ENCODE results near the gene PLEKHN1. TPM values are rescaled to one million over a fixed set of nuclear protein-coding genes. Genes with fewer than 3 reads are reported as not detected.
"Not testable (repeated sequence)": the region's sequence is repeated elsewhere in the genome, so short reads cannot be mapped to it uniquely, and the experiment has no call there.

The PLEKHN1 gene
- total RNA-seq, 6 donors from 2014 or later, result 1.1 to 11.5 (median 1.6) TPM

- Histone ChIP-seq H3K9me3 (no peaks in the 10 kb centered on the region), H3K36me3 (no peaks in the 10 kb centered on the region), H3K27me3 (peaks cover 0 to under 1% (median 0%) of the 10 kb centered on the region in 4 donors), H3K4me3 (peak overlapping the region in 3 of 4 donors; percentile 54 to 75 (median 65)), H3K27ac (peak overlapping the region; percentile 43 to 97 (median 88)), H3K4me1 (peaks cover 17 to 28% (median 25%) of the 10 kb centered on the region in 4 donors)
- 77 to 84% methylated on average over 9 to 20 of the region's 20 CpGs for WGBS, 2 donors
- ATAC-seq (ENCODE audit: low FRiP score in 2 of 2) (no peak), DNase-seq (peak in 1 of 2 donors; percentile 75)
- TF ChIP-seq POLR2AphosphoS5 (IDR thresholded peaks at IDR 0.05) (no peak), CTCF (IDR thresholded peaks at IDR 0.05) (peak in 2 of 6 experiments; percentile 37 to 47), EP300 (IDR thresholded peaks at IDR 0.05) (no peak), POLR2A (IDR thresholded peaks at IDR 0.05) (no peak)
These were observed 48.8 kb downstream of the PLEKHN1 start for GRCh38 chr1:1014799-1015681.

GRCh38 chr1:1017397-1018320 is 51.4 kb downstream of the PLEKHN1 start:
- not testable (repeated sequence) for H3K4me3 ChIP-seq; H3K36me3 ChIP-seq; DNase-seq; H3K9me3 ChIP-seq; H3K27ac ChIP-seq; ATAC-seq (ENCODE audit: low FRiP score in 2 of 2)
- 83 to 84% methylated on average over 13 to 17 of the region's 17 CpGs for WGBS, 2 donors
- Histone ChIP-seq H3K27me3 (peaks cover 0 to 14% (median 0%) of the 10 kb centered on the region in 4 donors), H3K4me1 (peaks cover 33 to 52% (median 41%) of the 10 kb centered on the region in 4 donors)

- DNase-seq, result peak in 1 of 2 donors; percentile 86
- Histone ChIP-seq H3K4me1 (peaks cover 33 to 55% (median 41%) of the 10 kb centered on the region in 4 donors), H3K27me3 (peaks cover 0 to 14% (median 0%) of the 10 kb centered on the region in 4 donors)
- 95 to 100% methylated on average over 1 to 16 of the region's 26 CpGs for WGBS, 2 donors
- H3K27ac ChIP-seq; H3K9me3 ChIP-seq; H3K4me3 ChIP-seq; H3K36me3 ChIP-seq; ATAC-seq (ENCODE audit: low FRiP score in 2 of 2): not testable (repeated sequence)
These were observed 52.0 kb downstream of the PLEKHN1 start for GRCh38 chr1:1018321-1018685.

- H3K27me3 ChIP-seq, result peaks cover 0 to 14% (median 0%) of the 10 kb centered on the region in 4 donors
- peaks cover 32 to 56% (median 41%) of the 10 kb centered on the region in 4 donors for H3K4me1 ChIP-seq
- DNase-seq, result peak; percentile 80 to 96
- WGBS, 2 donors, result 9 to 22% methylated on average over 5 to 15 of the region's 91 CpGs
- no peaks in the 10 kb centered on the region for H3K9me3 ChIP-seq
- H3K36me3 ChIP-seq, result no peaks in the 10 kb centered on the region
- TF ChIP-seq CTCF (IDR thresholded peaks at IDR 0.05), result peak; percentile 33 to 86 (median 68)
- no peak for TF ChIP-seq EP300 (IDR thresholded peaks at IDR 0.05)
- H3K27ac ChIP-seq, result peak overlapping the region; percentile 85 to 97 (median 91)
- peak; percentile 81 to 96 for ATAC-seq (ENCODE audit: low FRiP score in 2 of 2)
- peak overlapping the region; percentile 77 to 94 (median 88) for H3K4me3 ChIP-seq
These were observed 53.1 kb downstream of the PLEKHN1 start for GRCh38 chr1:1019122-1019999.

GRCh38 chr1:1020000-1020404 is 53.7 kb downstream of the PLEKHN1 start, which contains the start of gene AGRN:
Gene AGRN, plus strand, starts transcription at chr1:1020120. Its CDS starts 53 bp downstream, at chr1:1020173.
- ATAC-seq (ENCODE audit: low FRiP score in 2 of 2) (peak in 1 of 2 donors; percentile 52), DNase-seq (peak; percentile 48 to 93)
- no peaks in the 10 kb centered on the region for H3K9me3 ChIP-seq
- H3K4me1 ChIP-seq, result peaks cover 32 to 56% (median 42%) of the 10 kb centered on the region in 4 donors
- 1% methylated on average over 27 of the region's 58 CpGs; no CpG with 5 or more reads in 1 of the 2 donors for WGBS, 2 donors
- H3K4me3 ChIP-seq, result peak within 1 kb of the TSS; percentile 77 to 94 (median 88)
- peak within 1 kb of the TSS; percentile 85 to 97 (median 91) for H3K27ac ChIP-seq
- peaks cover 0 to 14% (median 0%) of the 10 kb centered on the region in 4 donors for H3K27me3 ChIP-seq
- H3K36me3 ChIP-seq, result no peaks in the 10 kb centered on the region
- TF ChIP-seq POLR2A (IDR thresholded peaks at IDR 0.05) (peak in 1 of 4 donors; percentile 44), EP300 (IDR thresholded peaks at IDR 0.05) (no peak), CTCF (IDR thresholded peaks at IDR 0.05) (peak in 1 of 6 experiments; percentile 26), POLR2AphosphoS5 (IDR thresholded peaks at IDR 0.05) (no peak)
